ENCODE results near the gene CRTAP.

- TF ChIP-seq CTCF (IDR thresholded peaks at IDR 0.05) (no peak), EZH2phosphoT487 (IDR thresholded peaks at IDR 0.05) (no peak), EZH2 (IDR thresholded peaks at IDR 0.05) (no peak)
These were observed 6.1 kb downstream of the CRTAP start for GRCh38 chr3:33119891-33120290.

Data from neural progenitor cell (in vitro differentiated cells).